ENCODE data around the gene RAE1. TPM values are rescaled to one million over a fixed set of nuclear protein-coding genes. Genes with fewer than 3 reads are reported as not detected.

RAE1 gene, protein sequence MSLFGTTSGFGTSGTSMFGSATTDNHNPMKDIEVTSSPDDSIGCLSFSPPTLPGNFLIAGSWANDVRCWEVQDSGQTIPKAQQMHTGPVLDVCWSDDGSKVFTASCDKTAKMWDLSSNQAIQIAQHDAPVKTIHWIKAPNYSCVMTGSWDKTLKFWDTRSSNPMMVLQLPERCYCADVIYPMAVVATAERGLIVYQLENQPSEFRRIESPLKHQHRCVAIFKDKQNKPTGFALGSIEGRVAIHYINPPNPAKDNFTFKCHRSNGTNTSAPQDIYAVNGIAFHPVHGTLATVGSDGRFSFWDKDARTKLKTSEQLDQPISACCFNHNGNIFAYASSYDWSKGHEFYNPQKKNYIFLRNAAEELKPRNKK
- 10 to 100 TPM; 49.7 to 52.0 TPM for total RNA-seq

DNA sequence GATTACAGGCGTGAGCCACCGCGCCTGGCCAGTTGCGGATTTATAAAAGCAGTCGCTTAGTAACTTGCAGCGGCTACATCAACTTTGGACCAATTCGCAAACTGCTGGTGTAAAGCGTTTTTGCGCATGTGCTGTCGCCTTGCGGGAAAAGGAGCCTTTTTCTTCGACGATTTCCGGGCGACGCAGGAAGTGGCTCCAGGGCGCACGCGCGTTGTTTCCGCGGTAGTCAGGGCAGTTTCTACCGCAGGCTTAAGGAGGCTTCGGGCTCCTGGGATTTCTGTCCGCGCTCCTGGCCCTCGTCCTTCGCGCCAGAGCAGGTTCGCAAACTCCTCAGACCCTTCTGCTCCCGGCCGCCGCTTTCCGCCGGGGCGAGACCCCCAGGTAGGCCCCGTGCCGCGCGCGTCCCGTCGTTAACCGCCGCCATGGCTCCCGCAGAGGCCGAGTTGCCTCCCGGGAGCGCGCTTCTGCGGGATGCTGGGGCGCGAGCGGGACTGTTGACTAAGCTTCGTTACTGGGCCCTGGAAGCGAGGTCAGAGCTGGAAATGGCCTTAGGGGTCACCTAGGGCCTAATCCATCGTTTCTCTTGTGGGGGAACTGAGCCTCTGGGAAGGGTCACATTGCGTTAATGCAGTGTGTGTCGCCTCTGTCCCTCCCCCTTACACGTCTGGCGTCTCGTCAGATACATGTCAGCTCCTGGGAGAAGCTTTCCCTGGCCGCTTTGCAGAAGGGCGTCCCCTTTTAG is at the start of gene RAE1:
Gene RAE1 (plus strand): TSS at position 214 of the 742 bp plus-strand sequence. CDS start 2,784 bp downstream, outside the sequence.
- POLR2A ChIA-PET: interaction anchor here (1.0 to 1.4 kb wide), 2 partner anchors 39 to 47 kb away, joined by 4 to 5 read pairs; partner anchors contain the start of gene RBM38

DNA sequence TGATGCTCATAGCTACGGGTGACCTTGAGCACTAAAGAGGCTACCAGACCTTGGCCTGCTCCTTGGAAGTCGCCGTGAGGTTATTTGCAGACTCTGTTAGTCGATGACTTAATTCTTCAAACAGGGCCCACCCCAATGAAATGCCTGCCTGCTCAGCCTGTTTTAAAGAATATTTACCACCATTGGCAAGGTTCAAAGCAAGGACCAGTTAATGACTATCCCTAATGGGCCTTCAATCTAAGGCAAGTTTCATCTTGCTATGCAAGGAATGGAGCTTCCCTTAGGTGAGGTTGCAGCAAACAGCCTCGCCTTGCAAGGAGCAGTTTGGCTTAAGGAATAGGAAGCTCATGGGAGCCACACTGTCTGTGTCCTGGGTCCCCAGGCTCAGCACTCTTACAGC is 44.3 kb upstream of the RAE1 start:
- CTCF ChIA-PET: no interaction called here
- POLR2A ChIA-PET: no interaction called here

More for the DNA sequence above, at the start of gene RAE1:
- CTCF ChIA-PET: interaction anchor here (0.8 to 1.5 kb wide), 3 partner anchors 16 to 142 kb away, joined by 3 to 5 read pairs (median 3); no protein-coding TSS in a partner anchor

DNA sequence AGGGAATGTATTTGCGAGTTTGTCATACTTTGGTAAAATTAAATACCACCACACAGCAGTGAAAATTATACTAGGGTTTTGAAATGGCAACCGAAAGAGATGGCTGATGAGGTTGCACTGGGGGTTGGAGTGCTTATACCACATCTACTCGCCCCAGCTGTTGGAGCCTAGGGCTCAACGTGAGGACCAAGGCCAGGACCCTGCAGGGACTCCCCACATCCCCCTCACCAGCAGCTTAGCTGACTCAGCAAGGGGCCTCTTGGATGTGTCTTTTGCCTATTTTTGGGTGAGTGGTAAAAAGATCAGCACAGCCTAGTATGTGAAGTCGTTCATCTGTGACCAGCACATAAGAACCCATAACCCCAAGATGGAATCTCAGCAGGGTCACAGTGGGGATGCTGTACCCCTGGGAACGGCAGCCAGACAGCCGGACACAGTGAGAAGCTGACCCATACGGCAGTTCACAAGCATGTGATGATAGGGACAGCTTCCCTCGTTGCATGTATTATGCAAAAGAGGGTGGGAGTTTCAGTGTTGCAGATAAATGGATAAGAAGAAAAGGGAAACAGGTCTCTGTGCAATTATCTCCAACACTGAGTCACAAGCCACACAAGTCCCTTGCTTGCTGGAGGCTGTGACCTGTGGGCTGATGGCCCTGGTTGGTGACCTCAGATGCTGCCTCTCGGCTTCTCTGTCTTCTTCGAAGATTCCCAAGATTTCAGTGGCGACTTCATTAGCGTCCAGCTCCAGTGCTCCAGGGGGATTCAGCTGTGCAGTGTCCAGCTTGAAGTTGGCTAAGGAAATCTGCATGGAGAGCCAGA is 42.4 kb upstream of the RAE1 start:
- ChIA-PET CTCF (no interaction called here), POLR2A (no interaction called here)

DNA sequence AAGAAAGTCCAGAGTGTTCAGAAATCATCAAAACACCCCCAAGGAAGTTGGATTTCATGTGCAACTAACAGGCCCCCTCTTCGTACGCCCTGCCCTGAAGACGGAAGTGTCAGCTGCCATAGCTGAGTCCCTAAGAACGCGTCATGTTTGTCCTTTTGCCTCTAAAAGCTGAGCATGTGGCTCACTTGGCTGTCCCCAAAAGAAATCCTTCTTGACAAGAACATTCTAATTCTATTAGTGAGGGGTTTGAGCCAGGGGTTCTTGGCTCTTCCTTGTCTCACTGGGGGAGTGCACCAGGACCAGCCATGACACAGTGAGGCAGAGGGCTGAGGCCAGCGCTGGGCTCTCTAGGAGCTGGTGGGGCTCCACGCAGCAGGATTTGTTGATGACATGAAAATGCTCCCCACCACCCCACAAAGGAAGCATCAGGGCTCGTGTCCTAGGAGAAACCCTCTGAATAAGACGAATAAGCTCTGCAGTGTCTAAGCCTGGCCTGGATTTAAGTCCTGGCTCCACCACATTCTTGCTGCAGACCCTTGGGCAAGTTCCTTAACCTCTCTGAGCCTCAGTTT is 41.4 kb upstream of the RAE1 start:
- ChIA-PET POLR2A (no interaction called here), CTCF (no interaction called here)

DNA sequence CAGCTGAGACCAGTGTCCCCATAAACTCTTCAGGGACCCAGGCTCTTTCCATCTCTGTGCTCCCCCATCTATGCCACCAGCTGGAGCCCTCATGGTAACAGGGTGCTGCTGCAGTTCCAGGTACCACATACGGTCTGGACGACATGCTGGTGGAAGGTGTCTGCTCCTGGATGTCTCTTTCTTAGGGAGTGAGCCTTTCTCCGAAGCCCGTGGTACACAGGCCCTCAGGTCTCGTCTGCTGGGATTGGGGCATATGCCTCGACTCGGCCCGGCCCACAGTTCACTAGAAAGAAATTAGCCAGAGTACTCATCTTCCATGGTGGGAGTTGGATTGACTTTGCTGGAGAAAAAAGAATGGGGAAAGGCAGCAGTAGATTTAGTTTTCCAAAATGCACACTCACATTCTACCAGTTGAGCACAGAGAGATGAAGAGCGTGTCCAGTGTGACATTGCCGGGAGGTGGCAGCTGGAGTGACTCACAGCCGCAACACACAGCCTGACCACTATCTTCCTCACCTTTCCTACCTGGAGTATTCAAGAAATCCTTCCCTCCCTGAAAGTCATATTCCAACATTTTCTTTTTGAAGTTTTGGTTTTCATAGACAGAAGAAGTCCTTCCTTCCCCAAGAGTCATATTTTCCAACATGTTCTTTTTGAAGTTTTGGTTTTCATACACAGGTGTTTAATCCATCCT is 40.1 kb upstream of the RAE1 start:
- ChIA-PET POLR2A (no interaction called here), CTCF (no interaction called here)

DNA sequence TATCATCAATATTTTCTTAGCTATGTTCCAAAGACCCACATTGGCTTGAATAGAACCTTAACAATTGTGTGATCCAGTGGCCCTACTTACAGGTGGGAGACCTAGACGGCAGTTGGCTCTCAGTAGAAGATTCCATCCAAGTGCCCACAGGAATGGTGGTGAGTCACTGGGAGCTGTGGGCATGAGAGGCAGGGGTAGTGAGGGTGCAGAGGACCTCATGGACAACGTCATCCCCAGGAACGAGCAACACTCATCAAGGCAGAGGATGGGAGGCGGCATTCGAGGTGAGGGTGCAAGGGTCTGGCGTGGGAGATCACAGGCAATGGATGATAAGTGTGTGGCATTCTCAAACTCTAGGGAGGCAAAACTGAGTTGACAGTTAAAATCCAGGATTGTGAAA is 38.9 kb upstream of the RAE1 start:
- CTCF ChIA-PET: no interaction called here

DNA sequence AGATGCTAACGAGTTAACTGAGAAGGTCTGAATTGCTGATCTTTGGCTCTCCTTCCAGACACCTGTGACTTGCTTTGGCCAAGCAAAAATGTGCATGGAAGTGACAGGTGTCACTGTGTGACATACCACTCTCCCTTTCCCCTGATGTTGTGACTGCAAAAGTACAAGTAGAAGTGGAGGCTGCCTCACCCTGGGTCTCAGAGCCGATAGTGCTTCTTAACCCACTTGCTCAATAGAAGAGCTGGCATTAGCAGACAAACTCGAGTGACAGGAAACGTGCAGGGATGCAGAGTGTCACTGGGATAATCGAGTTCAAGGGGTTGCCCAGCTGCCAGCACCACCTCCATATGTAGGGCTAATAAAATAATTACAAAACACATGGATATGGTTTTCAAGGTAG is 37.8 kb upstream of the RAE1 start:
- POLR2A ChIA-PET: no interaction called here
- CTCF ChIA-PET: no interaction called here

More for the DNA sequence above, 38.9 kb upstream of the RAE1 start:
- POLR2A ChIA-PET: no interaction called here

DNA sequence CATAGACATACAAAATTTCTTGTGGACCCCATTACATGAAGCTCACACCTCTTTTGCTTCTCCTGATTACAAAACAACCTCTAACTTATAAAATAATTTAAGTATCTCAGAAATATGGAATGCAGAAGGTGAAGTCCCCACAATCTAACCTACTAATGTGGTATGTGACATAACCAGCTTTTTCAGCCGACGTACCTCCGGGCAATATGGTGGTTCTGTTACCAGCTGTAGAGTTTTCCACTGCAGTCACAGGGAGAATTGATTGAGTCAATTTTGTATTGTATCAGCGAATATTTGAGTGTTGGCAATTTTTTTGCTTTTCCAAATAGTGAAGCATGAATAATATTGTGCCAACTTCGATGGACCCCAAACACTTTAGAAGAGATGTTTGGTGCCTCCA is 37.1 kb upstream of the RAE1 start:
- ChIA-PET CTCF (no interaction called here), POLR2A (no interaction called here)

DNA sequence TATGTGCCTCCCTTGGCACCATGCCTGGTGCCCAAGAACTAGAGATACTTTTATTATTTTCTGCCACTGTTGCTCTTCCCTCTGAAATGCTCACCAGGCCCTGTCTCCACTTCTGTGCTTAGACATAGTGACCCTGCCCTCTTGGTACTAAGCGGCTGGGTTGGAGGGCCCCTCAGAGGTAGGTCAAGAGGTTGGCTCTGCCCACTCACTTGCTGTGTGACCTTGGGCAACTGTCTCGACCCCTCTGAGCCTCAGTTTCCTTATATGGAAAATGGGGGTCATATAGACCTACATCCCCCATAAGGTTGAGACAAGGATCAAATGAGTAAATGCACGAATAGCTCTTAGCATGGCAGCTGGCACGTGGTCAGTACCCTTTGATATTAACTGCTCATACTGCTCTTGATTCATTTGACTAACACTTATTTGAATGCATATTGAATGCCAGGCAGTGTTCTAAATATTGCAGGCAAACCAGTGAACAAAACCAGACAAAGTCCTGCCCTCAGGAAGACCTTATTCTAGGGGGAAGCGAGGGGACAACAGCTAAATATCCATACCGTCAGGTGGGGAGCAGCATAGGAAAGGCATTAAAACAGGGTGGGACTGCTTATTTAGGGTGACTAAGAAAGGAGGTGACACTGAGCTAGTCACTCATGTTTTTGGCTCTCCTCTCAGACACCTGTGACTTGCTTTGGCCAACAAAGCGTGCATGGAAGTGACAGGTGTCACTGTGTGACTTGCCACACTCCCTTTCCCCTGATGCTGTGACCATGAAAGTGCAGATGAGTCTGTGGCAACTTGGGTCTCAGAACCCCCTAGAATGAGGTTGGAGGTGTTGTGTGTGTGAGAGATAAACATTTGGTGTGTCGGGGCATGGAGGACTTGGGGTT is 35.7 kb upstream of the RAE1 start:
- POLR2A ChIA-PET: no interaction called here
- CTCF ChIA-PET: interaction anchor here (0.6 kb wide), 1 partner anchor 30 kb away, joined by 3 read pairs; no protein-coding TSS in a partner anchor

DNA sequence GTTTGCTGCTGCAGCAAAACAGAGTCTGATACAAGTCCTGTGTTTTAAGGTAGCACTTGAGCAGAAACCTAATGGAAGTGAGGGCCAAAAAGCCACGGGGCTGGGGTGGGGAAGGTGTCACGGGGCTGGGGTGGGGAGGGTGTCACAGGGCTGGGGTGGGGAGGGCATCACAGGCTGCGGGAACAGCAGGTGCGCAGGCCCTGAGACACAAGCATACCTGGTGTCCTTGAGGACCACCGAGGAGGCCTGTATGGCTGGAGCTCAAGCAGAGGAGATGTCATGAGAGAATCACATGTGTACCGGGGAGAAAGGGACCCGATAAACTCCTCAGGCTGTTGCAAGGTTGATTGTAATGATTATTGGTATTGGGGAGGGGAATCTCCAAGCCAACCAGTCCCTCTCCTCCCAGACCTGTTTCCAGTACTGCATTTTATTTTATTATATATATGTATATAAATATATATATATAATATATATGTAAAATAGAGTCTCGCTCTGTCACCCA is 35.0 kb upstream of the RAE1 start:
- ChIA-PET POLR2A (no interaction called here), CTCF (no interaction called here)

DNA sequence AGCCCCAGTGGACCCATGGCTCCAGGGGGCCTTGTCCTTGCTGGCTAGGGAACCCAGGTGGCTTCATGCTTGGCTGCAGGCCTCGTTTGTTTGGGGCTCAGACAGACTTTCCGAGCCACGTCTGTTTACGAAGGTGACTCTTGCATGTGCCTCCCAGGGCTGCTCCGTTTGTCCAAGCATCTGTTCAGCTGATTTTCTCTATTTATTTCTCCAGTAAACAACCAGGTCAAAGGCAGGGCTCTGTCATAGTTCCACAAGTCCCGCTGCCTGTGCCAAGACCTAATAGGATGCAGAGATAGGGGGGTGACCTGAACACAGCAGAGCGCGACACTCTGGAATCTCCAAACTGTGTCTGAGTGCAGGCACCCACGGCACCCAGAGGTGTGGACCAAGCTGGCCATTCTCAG is 34.3 kb upstream of the RAE1 start:
- CTCF ChIA-PET: no interaction called here
- POLR2A ChIA-PET: no interaction called here

DNA sequence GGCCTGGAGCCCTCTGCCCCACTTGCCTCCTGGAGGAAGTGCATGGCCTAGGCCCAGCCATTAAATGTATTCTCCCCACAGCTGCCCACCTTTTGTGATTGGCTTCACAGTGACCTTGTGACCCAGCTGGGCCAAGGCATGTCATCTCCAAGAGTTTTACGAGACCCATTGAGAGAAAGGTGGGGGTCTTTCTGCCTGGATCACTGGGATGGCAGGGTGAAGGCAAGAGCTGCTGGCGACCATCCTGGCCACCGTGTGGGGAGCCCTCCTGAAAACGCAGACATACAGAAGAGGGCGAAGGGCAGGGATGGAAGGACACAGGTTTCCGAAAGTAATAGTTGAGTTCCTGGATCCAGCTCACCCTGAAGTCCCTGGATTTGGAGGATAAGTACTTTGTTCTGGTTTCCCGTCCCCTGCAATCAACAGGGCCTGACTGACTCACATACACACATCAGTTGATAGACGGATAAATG is 33.7 kb upstream of the RAE1 start:
- ChIA-PET CTCF (no interaction called here), POLR2A (no interaction called here)

DNA sequence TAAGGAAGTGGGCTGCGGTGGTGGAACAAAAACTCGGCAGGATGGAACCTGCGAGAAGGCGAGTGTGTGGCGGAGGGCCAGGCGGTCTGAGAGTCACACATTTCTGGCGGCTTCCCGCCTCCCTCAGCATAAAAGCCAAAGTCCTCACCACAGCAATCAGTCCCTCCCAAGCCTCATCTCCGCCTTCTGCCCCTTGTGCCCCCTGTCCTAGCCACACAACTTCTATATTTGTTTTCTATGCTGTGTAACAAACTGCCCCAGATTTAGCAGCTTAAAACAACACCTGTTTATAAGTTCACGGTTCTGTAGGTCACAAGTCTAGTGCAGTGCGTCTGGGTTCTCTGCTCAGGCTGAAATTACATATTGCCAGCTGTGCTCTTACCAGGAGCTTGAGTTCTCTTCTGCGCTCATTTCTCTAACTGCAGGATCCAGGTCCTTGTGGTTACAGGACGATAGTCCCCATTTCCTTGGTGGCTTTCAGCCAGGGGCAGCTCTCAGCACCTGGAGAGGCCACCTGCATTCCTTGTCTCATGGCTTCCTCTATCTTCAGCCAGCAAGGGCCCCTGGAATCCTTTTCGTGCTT is 33.2 kb upstream of the RAE1 start:
- CTCF ChIA-PET: no interaction called here
- POLR2A ChIA-PET: no interaction called here

DNA sequence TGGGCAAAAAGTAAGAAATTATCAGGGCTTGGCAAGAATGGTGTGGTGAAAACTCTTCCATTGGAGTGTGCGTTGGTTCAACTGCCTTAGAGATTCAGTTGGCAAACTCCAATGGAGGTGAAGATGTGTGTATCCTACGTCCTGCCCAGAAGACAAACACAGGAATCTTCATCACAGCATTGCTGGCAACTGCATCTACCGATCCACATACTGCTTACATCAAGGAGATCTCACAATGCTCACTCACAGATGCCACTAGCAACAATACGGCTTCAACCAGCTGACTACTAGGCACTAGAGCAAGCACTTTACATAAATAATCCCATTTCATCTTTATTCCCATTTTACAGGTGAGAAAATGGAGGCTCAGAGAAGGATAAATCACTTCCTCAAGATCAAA is 31.5 kb upstream of the RAE1 start:
- ChIA-PET POLR2A (no interaction called here), CTCF (no interaction called here)

DNA sequence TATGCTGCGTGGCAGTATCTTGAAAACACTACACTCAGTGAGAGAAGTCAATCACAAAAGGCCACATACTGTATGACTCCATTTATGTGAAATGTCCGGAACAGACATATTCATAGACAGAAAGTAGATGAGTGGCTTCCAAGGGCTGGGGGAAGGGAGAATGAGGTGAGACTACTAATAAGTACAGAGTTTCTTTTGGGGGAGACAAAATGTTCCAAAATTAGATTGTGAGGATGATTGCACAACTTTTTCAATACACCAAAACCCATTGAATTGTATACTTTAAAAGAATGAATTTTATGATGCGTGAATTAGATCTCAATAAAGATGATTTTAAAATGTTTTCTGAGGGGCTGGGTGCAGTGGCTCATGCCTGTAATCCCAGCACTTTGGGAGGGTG is 30.7 kb upstream of the RAE1 start:
- ChIA-PET CTCF (interaction anchor here (0.7 kb wide), 1 partner anchor 836 kb away, joined by 4 read pairs; no protein-coding TSS in a partner anchor), POLR2A (no interaction called here)

DNA sequence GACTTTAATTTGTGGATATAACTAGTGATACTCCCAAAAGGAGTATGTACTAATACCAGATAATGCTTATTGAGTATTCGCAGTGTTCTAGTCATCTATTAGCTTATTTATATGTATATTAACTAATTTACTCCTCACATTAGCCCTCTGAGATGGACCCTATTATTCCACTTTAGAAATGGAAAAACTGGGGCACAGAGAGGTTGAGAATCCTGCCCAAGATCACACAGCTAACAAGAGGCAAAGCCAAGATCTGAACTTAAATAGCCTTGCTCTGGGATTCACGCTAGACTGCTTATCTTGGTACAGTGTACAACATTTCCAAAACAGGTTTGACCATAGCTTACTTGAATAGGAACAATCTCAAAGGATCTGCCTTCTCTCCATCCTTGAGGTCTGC is 29.9 kb upstream of the RAE1 start:
- ChIA-PET POLR2A (no interaction called here), CTCF (no interaction called here)

DNA sequence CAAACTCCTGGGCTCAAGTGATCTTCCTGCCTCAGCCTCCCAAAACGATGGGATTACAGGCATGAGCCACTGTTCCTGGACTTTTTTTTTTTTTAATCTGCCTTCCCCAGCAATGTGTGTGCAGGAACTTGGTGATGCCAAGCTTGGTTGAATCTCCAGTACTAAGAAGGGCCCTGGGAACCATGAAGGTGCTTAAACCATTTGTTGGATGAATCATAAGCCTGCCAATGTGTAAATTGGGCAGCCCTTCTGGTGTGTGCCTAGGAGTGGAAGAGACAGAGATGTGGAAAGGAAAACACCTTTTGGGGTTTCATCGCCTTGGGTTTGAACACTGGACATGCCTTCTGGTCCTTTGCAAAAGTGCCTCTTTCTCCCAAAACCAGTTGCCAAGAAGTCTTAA is 28.6 kb upstream of the RAE1 start:
- CTCF ChIA-PET: no interaction called here
- POLR2A ChIA-PET: no interaction called here

DNA sequence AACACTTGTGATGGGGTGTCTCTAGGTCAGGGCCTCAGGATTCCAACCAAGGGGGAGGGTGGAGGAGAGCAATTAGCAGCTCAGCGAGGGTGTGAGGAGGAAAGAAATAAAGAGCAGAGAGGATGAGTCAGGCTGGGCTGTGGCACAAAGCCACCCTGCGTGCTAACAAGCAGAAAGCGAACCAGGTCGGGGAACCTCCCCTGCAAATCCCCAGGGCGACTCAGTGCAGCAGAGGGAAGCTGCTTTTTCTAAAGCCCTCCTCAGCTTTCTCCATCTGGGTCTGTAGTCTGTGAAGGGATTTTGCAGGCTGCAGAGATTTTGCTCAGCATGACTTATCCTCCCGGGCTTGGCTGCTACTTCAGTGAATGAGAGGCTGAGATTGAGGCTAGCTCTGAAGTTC is 28.0 kb upstream of the RAE1 start:
- ChIA-PET CTCF (no interaction called here), POLR2A (no interaction called here)
